HG03045 (cell line): ENCODE data around the gene AHNAK2.

ENCODE experiments used
- ATAC-seq: cut with Tn5 transposase; IDR thresholded peaks from one replicate; pipeline ENCODE4 v1.9.1; 2021; ENCODE audit warnings: mild to moderate bottlenecking, moderate library complexity; ENCODE audit not compliant: unreplicated experiment

Gene AHNAK2

DNA sequence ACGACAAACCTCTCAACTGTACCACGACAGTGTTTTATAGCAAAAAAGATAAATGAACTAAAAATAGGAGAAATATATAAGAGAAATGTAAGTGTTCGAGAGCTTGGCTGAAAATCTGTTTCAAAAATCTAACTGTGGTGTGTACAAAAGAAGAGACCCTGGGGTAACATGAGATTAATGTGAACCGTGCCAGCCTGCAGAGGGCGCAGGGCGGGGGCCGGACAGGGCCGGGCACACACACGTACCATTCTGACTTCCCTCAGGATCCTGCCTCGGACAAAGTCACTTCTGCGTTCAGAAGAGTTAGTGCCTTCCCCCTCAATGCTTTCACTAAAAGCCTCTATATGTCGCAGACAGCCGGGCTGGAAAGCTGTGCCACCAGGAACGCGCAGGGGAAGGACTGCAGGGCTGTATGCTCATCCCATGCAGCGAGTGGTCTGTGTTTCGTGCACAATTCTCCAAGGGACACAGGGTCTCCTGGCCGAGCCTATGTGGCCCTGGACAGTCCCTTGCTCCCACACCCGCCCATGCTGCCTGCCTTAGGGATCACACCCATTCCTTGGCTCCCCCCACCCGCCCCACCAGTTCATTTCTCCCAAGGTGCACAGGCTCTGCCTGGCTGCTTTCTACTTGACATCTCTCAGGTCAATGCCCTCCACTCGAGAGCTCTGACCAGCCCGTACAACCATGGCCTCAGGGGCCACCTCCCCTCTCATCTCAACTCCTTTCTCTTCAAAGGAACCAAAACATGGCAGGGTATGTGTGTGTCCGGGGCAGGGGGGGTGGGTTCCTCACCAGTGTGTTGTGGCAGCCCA lies 34.2 kb upstream of the AHNAK2 start:
- no peak for ATAC-seq

DNA sequence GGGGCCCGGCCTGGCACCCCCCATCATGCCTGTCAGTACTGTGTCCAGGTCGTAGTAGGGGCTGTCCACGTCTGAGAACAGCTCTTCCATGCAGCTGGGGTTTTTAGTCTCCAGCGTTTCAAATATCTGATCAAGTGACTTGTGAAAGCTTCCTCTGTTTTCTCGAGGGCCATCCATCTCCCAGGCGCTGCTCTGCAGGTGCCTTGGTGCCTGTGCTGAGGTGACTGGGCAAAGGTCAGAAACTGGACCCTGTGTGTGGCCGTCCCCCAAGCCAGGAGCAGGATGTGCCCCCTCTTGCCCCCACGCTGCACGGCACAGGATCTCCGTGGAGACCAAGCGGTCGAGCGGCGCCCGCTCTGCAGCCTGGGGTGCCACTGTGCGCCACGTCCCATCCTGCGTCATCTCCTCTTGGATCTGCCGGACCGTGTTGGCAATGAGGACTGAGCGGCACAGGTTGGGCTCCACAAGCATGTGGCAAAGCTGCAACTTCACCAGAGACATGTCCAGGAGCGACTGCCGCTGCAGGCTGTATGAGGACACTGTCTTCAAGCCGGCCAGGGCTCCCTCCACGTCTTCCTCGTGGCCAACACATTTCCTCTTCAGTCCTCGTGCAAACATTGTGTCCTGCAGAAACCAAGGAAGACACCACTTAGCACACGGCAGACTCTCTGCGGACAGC lies 33.3 kb upstream of the AHNAK2 start:
- no peak for ATAC-seq

DNA sequence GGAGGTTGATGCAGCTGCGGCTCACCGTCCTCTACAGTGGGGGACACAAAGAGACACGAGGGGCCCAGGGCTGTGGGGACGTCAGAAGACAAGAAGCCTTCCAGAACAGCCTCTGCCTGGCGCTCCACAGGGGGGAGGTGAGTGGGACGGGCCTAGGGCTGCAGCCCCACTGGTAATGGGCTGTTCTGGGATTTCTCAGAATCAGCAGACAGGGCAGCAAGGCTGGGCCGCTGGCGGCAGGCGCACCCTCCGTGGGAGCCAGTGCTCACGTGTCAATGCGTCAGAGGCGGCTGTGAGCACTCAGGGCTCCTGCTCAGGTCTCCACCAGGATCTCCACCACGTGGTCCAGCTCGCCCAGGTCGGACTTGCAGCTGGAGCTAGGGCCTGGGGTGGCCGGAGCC lies 32.7 kb upstream of the AHNAK2 start:
- no peak for ATAC-seq

DNA sequence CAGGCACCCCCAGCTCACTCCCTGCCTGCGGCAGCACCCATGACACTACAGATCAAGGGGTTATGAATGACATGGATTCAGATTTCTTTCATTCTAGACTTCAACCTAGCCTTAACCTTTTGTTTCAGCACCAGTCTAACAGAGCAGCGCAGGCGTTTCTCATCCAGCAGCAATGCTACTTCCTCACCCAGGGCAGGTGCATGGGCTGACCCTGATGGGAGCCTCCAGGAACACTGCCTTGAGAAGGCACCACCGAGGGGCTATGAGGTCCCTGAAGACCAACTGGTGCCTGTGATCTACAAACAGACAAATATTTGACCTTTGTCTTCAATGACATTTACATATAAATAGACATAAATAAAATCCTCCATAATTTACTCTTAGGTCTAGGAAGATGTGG lies 31.9 kb upstream of the AHNAK2 start:
- no peak for ATAC-seq

DNA sequence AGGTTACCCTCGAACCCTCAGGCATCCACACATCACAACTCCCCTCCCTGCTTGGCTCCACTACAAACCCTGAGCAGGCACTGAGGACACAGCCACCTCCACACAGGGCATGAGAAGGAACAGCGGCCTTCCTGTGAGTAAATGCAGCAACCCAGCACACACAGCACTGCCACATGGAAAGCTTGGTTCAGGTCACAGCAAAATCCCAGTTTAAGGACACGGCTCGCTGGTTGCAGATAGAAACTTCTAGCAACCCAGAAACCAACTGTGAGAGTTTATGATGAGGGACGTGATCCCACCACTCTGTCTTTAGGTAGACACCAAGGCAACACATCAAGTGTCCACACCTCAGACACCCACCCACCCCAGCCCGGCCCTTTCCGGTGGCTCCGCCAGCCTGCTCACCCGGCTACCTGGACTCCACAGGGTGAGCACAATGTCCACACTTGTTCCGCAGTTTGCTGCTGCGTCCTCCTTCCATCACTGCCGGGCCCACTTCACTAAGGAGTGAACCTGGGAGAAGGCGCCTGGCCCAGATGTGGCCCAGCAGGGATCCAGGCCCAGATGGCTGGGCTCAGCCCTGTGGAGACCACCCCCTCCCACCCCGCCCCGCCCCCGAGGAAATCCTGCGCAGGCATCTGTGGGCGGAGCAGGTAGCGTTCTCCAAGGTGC lies 29.6 kb upstream of the AHNAK2 start:
- ATAC-seq, result no peak

DNA sequence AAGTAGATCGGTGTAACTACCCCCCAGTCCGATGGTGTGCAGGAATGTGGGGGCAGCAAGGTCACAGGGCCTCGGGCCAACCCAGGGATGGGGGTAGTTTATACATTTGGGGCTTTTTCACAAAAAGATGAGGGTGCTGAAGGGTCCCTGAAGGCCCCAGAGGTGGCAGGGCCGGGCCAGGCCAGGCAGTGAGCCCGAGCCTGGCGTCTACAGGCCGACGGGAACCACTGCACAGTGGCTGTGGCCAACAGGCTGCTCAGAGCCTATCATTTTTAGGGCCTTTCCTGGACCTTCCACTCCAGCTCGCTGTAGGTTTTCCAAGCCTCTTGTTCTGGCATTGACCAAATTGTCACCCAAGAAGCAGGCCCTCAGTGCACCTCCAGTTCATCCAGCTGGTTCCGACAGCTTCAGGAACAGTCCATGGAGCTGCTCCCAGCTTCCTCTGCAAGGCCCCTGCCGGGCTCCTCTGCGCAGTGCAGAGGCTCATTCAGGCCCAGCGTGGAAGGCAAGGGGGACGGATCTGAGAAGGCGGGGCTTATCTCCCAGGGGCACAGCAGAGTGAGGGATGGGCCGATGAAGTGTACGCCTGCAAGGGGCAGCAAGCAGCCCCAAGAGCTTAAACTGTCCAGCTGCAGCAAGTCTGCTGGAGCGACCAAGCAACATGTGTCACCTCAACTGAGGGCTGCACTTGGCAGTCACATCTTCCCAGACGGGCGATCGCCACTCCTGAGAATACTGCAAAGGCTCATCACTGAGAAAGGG lies 28.8 kb upstream of the AHNAK2 start:
- ATAC-seq, result no peak

DNA sequence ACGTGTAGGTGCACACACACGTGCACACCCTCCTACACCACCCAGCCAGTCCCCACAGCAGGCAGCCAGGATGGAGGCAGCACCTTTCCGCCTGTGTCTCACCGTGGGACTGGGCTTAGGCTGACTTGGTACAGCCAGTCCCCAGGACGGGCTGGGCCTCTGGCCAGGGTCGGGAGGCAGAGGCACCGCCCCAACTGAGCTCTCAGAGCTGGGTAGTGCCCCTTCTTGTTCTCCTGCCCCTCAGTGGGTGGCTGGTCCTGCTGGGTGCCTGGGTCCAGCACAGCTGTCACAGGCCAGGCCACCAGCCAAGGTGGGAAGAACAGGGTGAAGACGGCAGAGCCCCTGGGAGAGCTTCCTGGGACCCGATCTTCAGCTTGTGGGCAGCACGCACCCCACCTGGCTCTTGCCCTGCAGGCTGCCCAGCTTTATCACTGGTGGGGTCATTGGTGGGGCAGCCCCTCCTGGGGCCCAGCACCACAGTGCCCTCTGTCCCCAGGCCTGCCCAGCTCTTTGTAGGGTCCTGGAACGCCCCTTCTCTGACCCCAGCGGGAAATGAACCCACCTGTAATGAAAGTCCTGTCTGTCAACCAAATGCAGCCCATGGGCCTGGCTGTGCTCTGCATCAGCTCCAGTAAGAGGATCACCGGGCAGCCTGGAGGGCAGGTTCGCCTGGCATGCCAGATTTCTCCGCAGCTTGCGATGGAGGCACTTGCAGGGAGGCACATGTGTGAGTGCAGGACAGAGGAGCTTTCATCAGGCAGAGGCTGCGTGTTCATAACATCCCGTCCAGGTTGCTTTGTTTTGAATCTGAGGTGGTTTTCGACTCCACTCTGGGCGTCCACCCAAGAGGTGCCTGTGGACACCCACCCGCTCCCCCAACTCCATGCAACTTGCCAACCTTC lies 28.0 kb upstream of the AHNAK2 start:
- ATAC-seq, result no peak

DNA sequence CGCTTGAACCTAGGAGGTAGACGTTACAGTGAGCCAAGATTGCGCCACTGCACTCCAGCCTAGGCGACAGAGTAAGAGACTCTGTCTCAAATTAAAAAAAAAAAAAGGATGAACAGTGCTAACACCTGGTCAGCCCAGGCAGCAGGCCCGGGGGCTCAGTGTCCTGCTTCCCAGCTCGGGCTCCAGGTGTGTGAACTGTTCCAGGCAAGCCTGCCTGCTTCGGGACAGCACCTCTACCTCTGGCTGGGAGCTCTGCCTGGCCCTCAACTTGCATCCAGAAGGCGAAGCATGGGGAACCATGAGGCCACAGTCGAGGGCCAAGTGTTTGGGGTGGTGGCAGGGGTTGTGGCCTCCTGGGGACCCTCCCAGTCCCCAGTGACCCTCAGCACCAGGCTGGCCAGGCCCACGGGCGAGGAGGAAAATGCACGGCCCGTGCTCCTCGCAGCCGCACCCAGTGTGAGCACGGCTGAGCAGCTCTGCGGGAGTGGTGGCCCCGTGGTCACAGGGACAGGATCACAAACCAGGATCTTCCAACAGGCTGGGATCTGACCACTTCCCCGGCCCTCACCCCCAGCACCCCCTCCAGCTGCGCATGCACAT lies 27.3 kb upstream of the AHNAK2 start:
- no peak for ATAC-seq

DNA sequence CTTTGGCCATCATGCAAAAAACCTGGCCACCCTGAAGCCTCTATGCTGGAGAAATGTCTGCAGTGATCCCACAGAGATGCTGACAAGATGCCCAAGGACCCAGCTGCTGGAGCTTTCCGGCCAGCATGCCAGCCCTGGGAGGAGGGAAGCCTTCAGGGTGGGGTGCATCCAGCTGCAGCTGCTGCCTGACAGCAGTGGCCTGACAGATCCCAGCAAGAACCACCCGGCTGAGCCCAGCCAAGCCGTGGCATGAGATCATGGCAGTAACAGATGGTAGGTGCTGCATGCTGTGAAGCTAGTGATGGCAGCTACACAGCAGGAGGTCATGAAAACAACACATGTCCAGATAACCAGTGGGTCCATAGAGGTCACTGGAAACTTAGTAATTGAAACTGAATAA lies 21.2 kb upstream of the AHNAK2 start:
- ATAC-seq, result no peak

DNA sequence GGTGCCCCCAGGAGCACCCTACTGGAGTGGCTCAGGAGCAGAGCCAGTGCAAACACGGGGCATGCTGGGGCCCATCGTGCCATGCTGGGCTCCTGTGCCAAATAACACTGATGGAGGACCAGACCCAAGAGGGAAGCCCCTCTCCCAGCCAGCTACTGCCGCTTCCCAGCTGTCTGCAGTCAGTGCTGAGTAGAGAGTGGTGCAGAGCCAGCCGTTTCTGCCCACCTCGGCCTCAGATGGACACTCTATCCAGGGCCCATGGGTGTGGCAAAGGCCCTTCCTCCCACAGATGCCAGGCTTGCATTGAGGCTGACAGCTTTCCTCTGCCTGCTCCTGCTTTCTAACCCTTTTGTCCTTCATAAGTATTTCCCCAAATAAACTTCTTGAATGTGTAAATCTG lies 20.6 kb upstream of the AHNAK2 start:
- no peak for ATAC-seq

DNA sequence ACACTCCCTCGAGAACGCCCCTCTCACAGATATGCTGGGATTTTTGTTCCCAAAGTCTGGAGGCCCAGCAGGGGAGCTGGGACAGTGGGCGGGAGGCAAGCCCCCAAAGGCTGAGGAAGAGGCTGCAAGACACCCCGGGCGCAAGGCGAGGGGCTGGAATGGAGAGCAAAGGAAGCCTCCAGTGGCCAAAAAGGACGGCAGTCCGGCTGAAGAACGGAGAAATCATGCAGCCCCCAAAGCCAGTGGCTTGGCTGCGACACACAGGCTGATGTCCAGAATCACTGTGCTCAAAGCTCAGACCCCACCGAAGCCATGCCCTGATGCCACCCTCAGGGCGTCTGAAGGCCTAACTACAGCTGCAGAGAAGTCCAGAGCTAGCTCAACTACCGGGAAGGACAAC lies 18.3 kb upstream of the AHNAK2 start:
- no peak for ATAC-seq

DNA sequence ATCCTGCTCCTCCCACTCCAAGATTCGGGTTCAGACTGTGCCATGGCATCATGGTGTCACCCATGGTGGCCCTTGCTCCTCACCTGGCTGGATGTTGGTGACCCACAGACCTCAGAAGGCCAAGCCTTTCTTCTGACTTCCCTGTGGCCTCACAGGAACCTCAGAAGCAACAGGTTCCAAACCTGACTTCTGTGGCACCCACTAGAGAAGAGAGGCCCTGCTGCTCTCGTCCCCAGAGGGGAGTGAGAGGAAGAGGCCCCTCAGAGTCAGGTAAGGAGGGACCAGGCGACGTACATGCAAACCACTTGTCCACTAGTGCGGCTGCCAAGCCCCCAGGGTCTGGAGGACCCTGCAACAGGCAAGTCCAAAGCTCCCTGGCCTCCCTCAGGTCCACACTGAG lies 17.9 kb upstream of the AHNAK2 start:
- no peak for ATAC-seq

DNA sequence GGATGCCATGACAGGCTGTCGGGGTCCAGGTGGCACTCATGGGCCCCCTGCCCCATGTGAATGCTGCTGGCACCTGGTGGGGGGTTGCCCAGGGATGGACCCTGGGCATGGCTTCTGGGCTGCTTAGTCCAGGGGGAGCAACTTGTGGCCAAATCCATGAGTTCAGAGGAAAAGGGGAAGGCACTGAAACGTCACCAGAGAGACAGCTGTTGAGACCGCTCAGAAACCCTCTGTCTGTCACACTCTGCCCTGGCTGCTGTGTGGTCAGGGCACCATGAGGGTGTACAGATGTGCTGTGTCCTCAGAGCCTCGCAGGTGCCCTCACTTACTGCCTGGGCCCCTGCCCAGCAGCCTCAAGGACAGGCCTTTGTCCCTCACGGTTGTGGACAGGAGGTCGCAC lies 16.8 kb upstream of the AHNAK2 start:
- ATAC-seq, result no peak

DNA sequence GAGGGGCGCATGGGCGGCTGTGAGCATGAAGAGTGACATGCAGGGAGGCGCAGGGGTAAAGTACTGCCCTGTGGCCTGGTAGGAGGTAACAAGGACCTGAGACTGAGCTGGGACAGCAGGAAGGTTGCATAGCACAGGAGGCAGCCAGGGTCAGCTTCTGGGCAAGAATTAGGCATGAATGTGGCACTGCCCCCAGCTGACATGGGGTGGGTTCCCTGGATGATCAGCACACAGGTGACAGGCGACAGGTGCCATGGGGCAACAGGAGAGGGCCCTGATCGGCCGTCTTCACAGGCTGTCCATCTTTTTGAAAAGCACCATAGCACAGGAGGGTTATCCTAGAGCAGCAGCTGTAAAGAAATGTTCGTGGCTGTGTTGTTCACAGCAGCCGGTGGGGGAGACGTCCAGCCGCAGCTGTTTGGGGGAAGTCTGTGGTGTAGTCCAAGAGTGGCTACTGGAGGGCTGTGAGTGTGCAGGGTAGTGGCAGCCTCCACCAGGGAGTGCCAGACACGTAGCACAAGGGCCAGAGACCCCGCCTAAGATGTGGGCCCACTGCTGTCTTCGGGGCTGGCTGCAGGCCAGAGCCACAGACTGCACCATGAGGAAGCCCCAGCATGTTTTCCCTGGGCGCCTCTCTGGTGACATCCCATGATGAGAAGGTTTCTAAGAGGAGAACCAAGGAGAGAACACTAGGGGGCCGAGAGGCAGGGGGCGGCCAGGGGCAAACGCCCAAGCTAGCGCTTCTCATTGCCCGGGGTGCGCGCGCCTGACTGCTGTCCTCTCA lies 15.8 kb upstream of the AHNAK2 start:
- no peak for ATAC-seq

DNA sequence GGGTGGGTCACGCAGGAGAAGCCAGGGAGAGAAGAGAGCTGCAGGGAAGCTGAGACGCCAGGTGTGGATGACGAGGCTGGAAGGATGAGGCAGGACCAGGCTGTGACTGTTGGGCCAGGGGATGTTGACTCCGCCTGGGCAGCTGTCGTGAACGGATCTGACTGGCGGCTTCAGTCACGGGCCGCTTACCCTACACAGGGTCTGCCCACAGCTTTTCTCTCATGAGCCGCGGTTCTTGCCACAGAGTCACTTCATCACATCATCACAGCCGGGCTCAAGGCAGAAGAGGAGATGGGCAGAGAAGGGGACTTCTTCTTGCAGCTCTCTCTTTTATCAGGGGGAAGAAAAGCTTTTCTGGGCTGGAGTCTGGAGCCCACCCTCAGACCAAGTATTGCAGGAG lies 15.1 kb upstream of the AHNAK2 start:
- ATAC-seq, result no peak

DNA sequence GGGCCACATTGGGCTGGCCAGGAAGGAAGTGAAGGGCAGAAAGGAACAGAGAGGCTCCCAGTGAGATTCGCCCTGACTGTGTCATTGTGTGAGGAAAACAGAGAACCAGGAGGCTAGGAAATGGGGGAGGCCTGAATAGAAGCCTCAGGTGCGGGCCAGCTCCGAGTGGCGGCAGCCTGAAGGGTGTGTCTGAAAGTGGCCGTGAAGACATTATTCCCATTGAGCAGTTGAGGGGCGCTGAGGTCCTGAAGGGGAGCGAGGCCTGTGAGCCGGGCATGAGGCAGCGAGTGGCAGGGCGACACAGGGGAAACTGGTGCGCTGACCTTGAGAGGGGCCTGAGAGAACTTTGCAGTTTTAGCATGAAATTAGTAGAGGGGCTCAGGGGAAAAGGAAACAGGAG lies 14.3 kb upstream of the AHNAK2 start:
- ATAC-seq, result no peak

DNA sequence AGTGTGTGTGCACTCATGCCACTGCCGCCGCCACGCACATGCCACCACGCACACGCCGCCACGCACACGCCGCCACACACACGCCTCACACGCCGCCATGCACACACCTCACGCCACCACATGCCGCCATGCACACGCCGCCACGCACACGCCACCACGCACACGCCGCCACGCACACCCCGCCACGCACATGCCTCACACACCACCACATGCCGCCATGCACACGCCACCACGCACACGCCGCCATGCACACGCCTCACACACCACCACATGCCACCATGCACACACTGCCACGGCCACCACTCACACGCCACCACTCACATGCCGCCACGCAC lies 13.7 kb upstream of the AHNAK2 start:
- no peak for ATAC-seq

DNA sequence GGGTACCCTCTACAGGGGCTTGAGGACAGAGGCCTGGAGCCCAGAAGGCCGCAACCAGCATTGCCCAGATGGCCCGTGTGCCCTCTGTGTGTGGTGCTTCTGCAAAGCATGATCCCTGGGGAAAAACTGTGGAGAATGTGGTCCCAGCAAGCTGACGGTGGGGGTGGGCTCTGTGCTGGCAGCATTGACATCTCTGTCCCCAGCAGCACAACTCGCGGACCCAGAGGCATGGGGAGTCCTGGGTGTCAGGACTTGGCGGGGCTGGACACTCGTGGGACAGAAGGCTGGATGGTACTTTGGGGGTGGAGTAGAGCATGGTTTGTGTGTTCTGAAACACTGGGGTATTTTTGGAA lies 11.8 kb upstream of the AHNAK2 start:
- no peak for ATAC-seq

DNA sequence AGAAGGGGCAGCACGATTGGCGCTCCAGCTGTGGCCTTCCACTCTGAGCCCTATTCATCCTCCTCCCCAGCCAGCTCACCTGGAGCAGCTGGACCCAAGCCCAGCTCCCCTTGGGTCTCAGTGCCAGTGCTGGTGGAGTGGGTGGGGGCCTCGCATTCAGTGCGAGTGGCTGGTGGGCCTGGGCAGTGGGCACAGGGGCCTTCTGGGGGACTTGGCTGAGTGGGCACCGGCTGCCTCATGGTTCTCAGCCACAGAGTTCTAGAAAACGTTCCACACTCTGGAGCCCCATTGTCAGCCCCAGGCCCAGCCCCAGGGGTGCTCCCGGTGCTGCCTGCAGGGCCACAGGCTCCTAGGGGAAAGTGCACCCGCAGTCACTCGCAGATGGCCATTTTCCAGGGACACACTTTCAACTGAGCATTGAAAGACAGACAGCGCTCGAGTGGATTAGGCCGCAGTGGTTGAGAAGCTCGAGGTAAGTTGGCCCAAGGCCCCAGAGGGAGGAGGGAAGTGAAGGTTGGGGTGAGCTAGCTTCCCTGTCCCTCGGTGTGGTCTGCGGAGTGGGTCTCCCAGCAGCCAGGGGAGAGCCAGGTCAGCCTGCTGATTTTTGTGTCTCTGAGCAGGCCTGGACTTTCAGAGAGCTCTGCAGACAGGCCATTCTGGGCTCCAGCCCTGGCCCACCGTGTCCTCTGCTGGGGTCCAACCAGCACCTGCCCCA lies 11.2 kb upstream of the AHNAK2 start:
- no peak for ATAC-seq
